Activated CD4-positive, alpha-beta T cell treated with anti-CD3 and anti-CD28 coated beads, Interleukin-2, amount 50 U/mL, for 48 hours (primary cell): ENCODE results near the gene TMX1.

Source experiments
- DNase-seq, 2 experiments: peaks; one replicate each; pipeline ENCODE4 v3.0.0-alpha.2; 2020

Gene TMX1

GRCh38 chr14:51294951-51295525, 55.0 kb downstream of the TMX1 start:
- no peak for DNase-seq

- no peak for DNase-seq
These were observed 55.7 kb downstream of the TMX1 start for GRCh38 chr14:51295646-51296263.

- DNase-seq, result no peak
These were observed 57.0 kb downstream of the TMX1 start for GRCh38 chr14:51297066-51297465.

- peak; percentile 11 to 29 for DNase-seq
These were observed 58.8 kb downstream of the TMX1 start for GRCh38 chr14:51298895-51299294.

GRCh38 chr14:51302295-51303030, 62.4 kb downstream of the TMX1 start:
- DNase-seq, result no peak

GRCh38 chr14:51304438-51304837, 64.4 kb downstream of the TMX1 start:
- peak; percentile 17 to 33 for DNase-seq

GRCh38 chr14:51304941-51305340, 64.9 kb downstream of the TMX1 start:
- no peak for DNase-seq

GRCh38 chr14:51305751-51306150, 65.7 kb downstream of the TMX1 start:
- DNase-seq, result no peak
